A673 (cell line): ENCODE results near the gene FBXW8. TPM values are rescaled to one million over a fixed set of nuclear protein-coding genes. Genes with fewer than 3 reads are reported as not detected.

ENCODE experiments used
- BruUV-seq: library from RNA; stranded (reverse); fragments of 400-500 nt; replicated peaks from 2 replicates; lab custom pipeline; 2021; lab: Mats Ljungman, UMichigan
- CTCF ChIA-PET: fragments of 300-600 bp; sonication (Branson Sonifier 250); formaldehyde crosslinking; loops from one replicate; lab custom pipeline; 2022; ENCODE audit warnings: antibody characterized with exemption; lab: Charles Lee
- POLR2A ChIA-PET: fragments of 300-600 bp; sonication (Branson Sonifier 250); formaldehyde crosslinking; loops from one replicate; lab custom pipeline; 2022; ENCODE audit warnings: antibody characterized with exemption; ENCODE audit not compliant: low non-redundant PET; lab: Charles Lee
- DNase-seq: peaks from one replicate; pipeline ENCODE4 v3.0.0-alpha.2; 2015; ENCODE audit warnings: low spot score
- H3K27ac ChIP-seq: fragments of 200-600 bp; sonication (generic); 2 replicates; pipeline ENCODE4 v1.5.1; 2016; ENCODE audit warnings: mixed run types, low read depth, mild to moderate bottlenecking, mixed read lengths, antibody characterized with exemption, low read length; ENCODE audit not compliant: poor library complexity, severe bottlenecking
- H3K27me3 ChIP-seq: fragments of 200-600 bp; sonication (generic); replicated peaks from 2 replicates; pipeline ENCODE4 v1.6.1; 2017; ENCODE audit warnings: mixed run types, low read depth, mild to moderate bottlenecking, mixed read lengths, antibody characterized with exemption, low read length; ENCODE audit not compliant: insufficient read depth, poor library complexity
- H3K36me3 ChIP-seq: fragments of 200-600 bp; sonication (generic); 2 replicates; pipeline ENCODE4 v1.6.1; 2016; ENCODE audit warnings: mixed run types, mild to moderate bottlenecking, mixed read lengths, antibody characterized with exemption, low read length; ENCODE audit not compliant: insufficient read depth, poor library complexity, severe bottlenecking
- H3K4me1 ChIP-seq: fragments of 200-600 bp; sonication (generic); 2 replicates; pipeline ENCODE4 v1.6.1; 2017; ENCODE audit warnings: mixed run types, mild to moderate bottlenecking, mixed read lengths, antibody characterized with exemption, low read length; ENCODE audit not compliant: insufficient read depth, poor library complexity, severe bottlenecking
- H3K4me3 ChIP-seq: fragments of 200-600 bp; sonication (generic); 2 replicates; pipeline ENCODE4 v1.5.1; 2016; ENCODE audit warnings: low read depth, mixed run types, mild to moderate bottlenecking, mixed read lengths, low read length; ENCODE audit not compliant: poor library complexity, severe bottlenecking
- H3K9me3 ChIP-seq: fragments of 200-600 bp; sonication (generic); 2 replicates; pipeline ENCODE4 v1.6.1; 2016; ENCODE audit warnings: mixed run types, low read depth, mild to moderate bottlenecking, mixed read lengths, antibody characterized with exemption, low read length; ENCODE audit not compliant: poor library complexity, severe bottlenecking
- EZH2 ChIP-seq: fragments of 200-600 bp; sonication (generic); IDR thresholded peaks from 2 replicates; pipeline ENCODE4 v1.6.1; 2017; ENCODE audit warnings: borderline replicate concordance, low read depth, mild to moderate bottlenecking, mixed read lengths, antibody characterized with exemption, low read length; ENCODE audit not compliant: poor library complexity, severe bottlenecking
- intact Hi-C: fragments of 100-400 bp; cut with micrococcal nuclease; formaldehyde crosslinking; loops from one replicate; pipeline ENCODE4 v1.10.0; 2022; ENCODE audit not compliant: unreplicated experiment
- total RNA-seq: library from RNA; stranded (reverse); gene quantifications from 2 replicates; pipeline ENCODE4 v1.2.3, GENCODE V29; 2021
- TF ChIP-seq, protein P1 (sequence below): fragments of 300-800, 200-600 bp; sonication (generic); conservative IDR thresholded peaks from 2 replicates; pipeline ENCODE4 v1.5.1; 2017; ENCODE audit warnings: low read depth, mild to moderate bottlenecking, antibody characterized with exemption, low read length, moderate library complexity, mixed read lengths

The FBXW8 gene
- total RNA-seq, 1 experiment from 2014 or later: 14.8 TPM

DNA sequence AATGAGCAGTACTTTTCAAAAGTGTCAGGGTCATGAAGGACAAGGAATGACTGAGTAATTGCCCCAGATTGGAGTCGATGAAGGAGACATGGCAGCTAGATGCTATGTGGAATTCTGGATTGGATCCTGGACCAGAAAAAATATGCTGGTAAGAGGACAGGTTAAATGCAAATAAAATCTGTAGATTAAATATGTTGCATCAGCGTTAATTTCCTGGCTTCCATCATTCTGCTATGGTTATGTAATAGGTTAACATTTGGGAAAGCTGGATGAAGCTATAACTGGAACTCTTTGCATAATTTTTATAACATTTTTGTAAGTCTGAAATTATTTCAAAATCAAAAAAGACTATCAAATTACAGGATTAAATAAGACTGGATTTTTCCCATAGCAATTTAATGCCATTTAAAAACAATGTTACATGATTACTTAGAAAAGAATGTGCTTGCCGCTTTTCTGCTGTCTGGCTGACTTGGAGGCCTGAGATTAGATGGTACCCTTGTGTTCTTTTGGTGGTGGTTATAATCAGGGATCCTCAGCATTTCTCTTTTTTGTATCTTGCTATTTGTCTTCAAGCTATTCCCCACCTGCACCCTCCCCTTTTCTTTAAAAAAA lies 65.1 kb downstream of the FBXW8 start:
- ChIA-PET CTCF (no interaction called here), POLR2A (no interaction called here)
- Histone ChIP-seq H3K27me3 (no peaks in the 10 kb centered on the region), H3K36me3 (no peaks in the 10 kb centered on the region), H3K9me3 (no peaks in the 10 kb centered on the region), H3K4me3 (no peak overlapping the region), H3K27ac (no peak overlapping the region), H3K4me1 (peaks cover 3% of the 10 kb centered on the region)
- no peak for DNase-seq
- intact Hi-C loops: no loop called here
- TF ChIP-seq, protein P1, sequence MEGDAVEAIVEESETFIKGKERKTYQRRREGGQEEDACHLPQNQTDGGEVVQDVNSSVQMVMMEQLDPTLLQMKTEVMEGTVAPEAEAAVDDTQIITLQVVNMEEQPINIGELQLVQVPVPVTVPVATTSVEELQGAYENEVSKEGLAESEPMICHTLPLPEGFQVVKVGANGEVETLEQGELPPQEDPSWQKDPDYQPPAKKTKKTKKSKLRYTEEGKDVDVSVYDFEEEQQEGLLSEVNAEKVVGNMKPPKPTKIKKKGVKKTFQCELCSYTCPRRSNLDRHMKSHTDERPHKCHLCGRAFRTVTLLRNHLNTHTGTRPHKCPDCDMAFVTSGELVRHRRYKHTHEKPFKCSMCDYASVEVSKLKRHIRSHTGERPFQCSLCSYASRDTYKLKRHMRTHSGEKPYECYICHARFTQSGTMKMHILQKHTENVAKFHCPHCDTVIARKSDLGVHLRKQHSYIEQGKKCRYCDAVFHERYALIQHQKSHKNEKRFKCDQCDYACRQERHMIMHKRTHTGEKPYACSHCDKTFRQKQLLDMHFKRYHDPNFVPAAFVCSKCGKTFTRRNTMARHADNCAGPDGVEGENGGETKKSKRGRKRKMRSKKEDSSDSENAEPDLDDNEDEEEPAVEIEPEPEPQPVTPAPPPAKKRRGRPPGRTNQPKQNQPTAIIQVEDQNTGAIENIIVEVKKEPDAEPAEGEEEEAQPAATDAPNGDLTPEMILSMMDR: no peak
- no peak for TF ChIP-seq EZH2
- no TSS peak for BruUV-seq

DNA sequence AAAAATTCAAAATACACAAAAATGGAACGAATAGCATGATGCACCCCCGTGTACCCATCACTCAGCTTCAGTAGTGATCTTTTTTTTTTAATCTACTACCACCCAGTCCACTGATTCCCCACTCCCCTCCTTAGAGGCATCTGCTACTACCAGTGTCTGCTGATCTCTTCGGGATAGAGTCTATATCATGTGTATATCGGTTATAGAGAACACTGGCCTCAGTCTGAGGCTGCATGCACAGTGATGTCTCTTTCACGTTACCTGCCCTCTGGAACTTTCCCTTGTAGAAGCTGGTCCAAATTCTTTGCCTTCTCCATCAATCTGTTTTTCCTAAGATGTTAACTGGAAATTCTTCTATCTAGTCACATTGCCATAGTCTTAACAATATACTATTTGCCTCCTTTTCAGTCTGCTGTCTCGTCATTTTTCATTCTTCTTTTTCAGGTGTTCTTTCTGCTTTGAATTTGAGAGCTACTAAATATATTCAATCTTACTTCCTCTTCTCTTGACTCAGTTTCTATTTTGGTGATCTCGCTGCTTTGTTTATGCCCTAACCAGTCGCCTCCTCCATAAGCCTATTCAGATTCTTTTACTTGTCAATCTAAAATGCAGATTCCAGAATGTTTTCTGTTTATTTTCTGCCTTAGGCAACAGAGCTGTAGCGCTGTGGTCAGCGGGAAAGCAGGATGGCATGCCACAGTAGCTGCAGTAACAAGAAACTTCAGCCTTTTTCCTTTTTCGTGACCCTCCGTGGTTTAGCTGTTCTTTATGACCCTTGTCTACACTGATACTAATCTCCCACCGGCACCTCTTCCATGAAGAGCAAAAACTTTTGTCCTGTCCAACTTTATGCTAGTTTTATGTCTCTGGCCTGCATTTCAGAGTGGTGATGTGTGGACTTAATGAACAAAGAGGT lies 67.0 kb downstream of the FBXW8 start:
- intact Hi-C loops: no loop called here
- ChIA-PET POLR2A (no interaction called here), CTCF (no interaction called here)
- Histone ChIP-seq H3K4me1 (peaks cover 3% of the 10 kb centered on the region), H3K27me3 (no peaks in the 10 kb centered on the region), H3K27ac (no peak overlapping the region), H3K36me3 (no peaks in the 10 kb centered on the region), H3K4me3 (no peak overlapping the region), H3K9me3 (no peaks in the 10 kb centered on the region)
- no peak for TF ChIP-seq EZH2
- TF ChIP-seq, protein P1: no peak
- DNase-seq: no peak
- no TSS peak for BruUV-seq

DNA sequence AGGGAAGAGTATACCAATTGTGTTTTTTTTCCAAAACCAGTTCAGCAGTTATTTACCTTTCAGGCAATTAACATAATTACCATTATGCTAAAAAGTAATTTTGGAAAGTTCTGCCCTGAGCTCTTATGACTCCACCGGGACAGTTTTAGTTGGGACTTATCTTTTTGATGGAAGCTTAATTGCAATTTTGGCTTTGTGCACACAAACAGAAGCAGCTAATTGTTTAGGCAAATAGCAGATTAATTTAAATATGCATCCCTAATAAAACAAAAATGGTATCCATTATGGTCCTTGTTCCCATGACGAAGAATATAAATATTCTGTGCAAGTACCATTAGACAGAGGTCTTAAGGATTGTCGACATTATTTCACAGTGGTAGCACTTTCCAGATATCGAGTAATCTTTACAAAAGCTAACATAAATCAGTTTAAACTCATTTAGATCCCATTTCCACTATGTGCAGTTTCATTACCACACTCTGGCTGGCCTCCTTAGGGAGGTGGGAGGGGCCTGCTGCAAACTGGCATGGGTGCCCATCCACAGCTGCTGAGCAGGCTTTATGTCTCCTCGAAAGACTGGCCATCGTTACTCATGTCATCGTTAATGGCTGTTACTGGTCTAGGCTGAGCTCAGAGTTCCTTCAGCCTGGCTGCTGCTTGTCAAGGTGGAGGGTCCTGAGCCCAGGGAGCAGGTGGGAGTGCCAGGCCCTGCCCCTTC lies 68.2 kb downstream of the FBXW8 start:
- H3K4me1 ChIP-seq: peaks cover 3% of the 10 kb centered on the region
- no peak for TF ChIP-seq EZH2
- TF ChIP-seq, protein P1: no peak
- ChIA-PET CTCF (no interaction called here), POLR2A (no interaction called here)
- H3K27ac ChIP-seq: no peak overlapping the region
- no peaks in the 10 kb centered on the region for H3K9me3 ChIP-seq
- no TSS peak for BruUV-seq
- intact Hi-C loops: no loop called here
- H3K36me3 ChIP-seq: no peaks in the 10 kb centered on the region
- no peak for DNase-seq
- no peak overlapping the region for H3K4me3 ChIP-seq
- no peaks in the 10 kb centered on the region for H3K27me3 ChIP-seq
